ENCODE measurements around the gene TMEM231. TPM values are rescaled to one million over a fixed set of nuclear protein-coding genes. Genes with fewer than 3 reads are reported as not detected.
"Not testable (repeated sequence)": the region's sequence is repeated elsewhere in the genome, so short reads cannot be mapped to it uniquely, and the experiment has no call there.

Gene TMEM231
- total and polyA plus RNA-seq, 9 of the 15 experiments (the other 6 are each of a cell fraction or from before 2014, with no cell fraction given): 1.6 to 27.6 (median 9.1) TPM

GRCh38 chr16:75591927-75592326, 35.9 kb upstream of the TMEM231 start:
- H4K20me1 ChIP-seq (replicated peaks; ENCODE audit: control insufficient read depth, insufficient read depth, low read length); intact Hi-C loops (cut with micrococcal nuclease); H3K36me3 ChIP-seq (ENCODE audit: control insufficient read depth, insufficient read depth, low read length); H3K9ac ChIP-seq (ENCODE audit: insufficient read depth in 1 of 2, low read depth in 2 of 2, low read length in 2 of 2); DNase-seq (ENCODE audit: extremely low read depth in 1 of 4, low spot score in 3 of 4); H3K79me2 ChIP-seq (ENCODE audit: control insufficient read depth, insufficient read depth, low read length); H3K4me2 ChIP-seq (ENCODE audit: insufficient read depth, low read length); H3K27me3 ChIP-seq (ENCODE audit: control insufficient read depth in 2 of 2, insufficient read depth in 2 of 2, low read length in 2 of 2); H3K4me3 ChIP-seq; BruUV-seq (replicated peaks); ATAC-seq; FAIRE-seq; CTCF ChIA-PET (ENCODE audit: low intra/inter-chr PET ratio); in situ Hi-C loops (cut with MboI); H2AFZ ChIP-seq (ENCODE audit: low read depth, low read length); H3K9me1 ChIP-seq (ENCODE audit: control insufficient read depth, insufficient read depth, low read length); H3K27ac ChIP-seq (ENCODE audit: extremely low read depth, low read depth, low read length); H3K9me3 ChIP-seq (replicated peaks; ENCODE audit: control insufficient read depth, insufficient read depth, low read depth, low read length): not testable (repeated sequence)
- H3K4me1 ChIP-seq (replicated peaks in 1 of 2; ENCODE audit: control insufficient read depth in 2 of 2, insufficient read depth in 2 of 2, low read length in 2 of 2): peaks cover 11 to 34% of the 10 kb centered on the region in 2 experiments; a peak in 4 of 5 replicates
- POLR2A ChIA-PET: interaction anchor here (0.6 to 1.4 kb wide), 4 partner anchors 9 to 26 kb away, joined by 3 to 4 read pairs (median 3); partner anchors contain the start of gene GABARAPL2
- WGBS (ENCODE audit: insufficient coverage, low coverage, missing lambda C conversion rate): 74% methylated on average over 7 of the region's 9 CpGs

GRCh38 chr16:75590920-75591843, 35.1 kb upstream of the TMEM231 start:
- peak; percentile 67 for FAIRE-seq
- WGBS (ENCODE audit: insufficient coverage, low coverage, missing lambda C conversion rate): 31% methylated on average over 8 of the region's 8 CpGs
- Histone ChIP-seq H3K9ac (ENCODE audit: insufficient read depth in 1 of 2, low read depth in 2 of 2, low read length in 2 of 2) (peak overlapping the region; percentile 33 to 42; a peak in 3 of 4 replicates), H4K20me1 (replicated peaks; ENCODE audit: control insufficient read depth, insufficient read depth, low read length) (no peaks in the 10 kb centered on the region), H3K4me3 (no peak overlapping the region), H2AFZ (ENCODE audit: low read depth, low read length) (peak overlapping the region; percentile 73), H3K79me2 (ENCODE audit: control insufficient read depth, insufficient read depth, low read length) (no peaks in the 10 kb centered on the region), H3K9me3 (replicated peaks; ENCODE audit: control insufficient read depth, insufficient read depth, low read depth, low read length) (no peaks in the 10 kb centered on the region), H3K4me2 (ENCODE audit: insufficient read depth, low read length) (peak overlapping the region; percentile 64), H3K27ac (ENCODE audit: extremely low read depth, low read depth, low read length) (peak overlapping the region; percentile 60), H3K36me3 (ENCODE audit: control insufficient read depth, insufficient read depth, low read length) (peaks cover 3% of the 10 kb centered on the region; the same call in 1 of the 3 replicates), H3K9me1 (ENCODE audit: control insufficient read depth, insufficient read depth, low read length) (no peaks in the 10 kb centered on the region), H3K4me1 (replicated peaks in 1 of 2; ENCODE audit: control insufficient read depth in 2 of 2, insufficient read depth in 2 of 2, low read length in 2 of 2) (peaks cover 11 to 34% of the 10 kb centered on the region in 2 experiments; a peak in 4 of 5 replicates), H3K27me3 (ENCODE audit: control insufficient read depth in 2 of 2, insufficient read depth in 2 of 2, low read length in 2 of 2) (no peaks in the 10 kb centered on the region)
- peak in 2 of 4 experiments; percentile 57 to 69 for DNase-seq (ENCODE audit: extremely low read depth in 1 of 4, low spot score in 3 of 4)
- ChIA-PET POLR2A (interaction anchor here (0.5 to 1.4 kb wide), 9 partner anchors 10 to 32 kb away, joined by 3 to 9 read pairs (median 4); partner anchors contain the start of genes ADAT1 and GABARAPL2), CTCF (ENCODE audit: low intra/inter-chr PET ratio) (no interaction called here)
- TSS peak; percentile 23 for BruUV-seq (replicated peaks)
- intact Hi-C loops (cut with micrococcal nuclease): no loop called here
- in situ Hi-C loops (cut with MboI): no loop called here
- ATAC-seq: peak; percentile 73
- TF ChIP-seq ZNF24 (IDR thresholded peaks at IDR 0.05) (peak; percentile 82), CXXC5 (CRISPR knock-in tag; IDR thresholded peaks at IDR 0.05) (peak; percentile 28), STAT5A (IDR thresholded peaks at IDR 0.05; ENCODE audit: borderline replicate concordance, low read length) (no peak), FIP1L1 (IDR thresholded peaks at IDR 0.05; ENCODE audit: low read depth, low read length, poor library complexity, severe bottlenecking) (no peak), GTF3C2 (IDR thresholded peaks at IDR 0.05; ENCODE audit: borderline replicate concordance, extremely low read depth, insufficient read length) (no peak), FOXK2 (conservative IDR thresholded peaks at IDR 0.05 in 1 of 2, IDR thresholded peaks at IDR 0.05 in 1 of 2; ENCODE audit: low read depth in 2 of 2) (no peak), FOXJ2 (tag; IDR thresholded peaks at IDR 0.05) (0 out of 2 replicates have a peak, but pooled peaks have one; percentile 24), RCOR1 (IDR thresholded peaks at IDR 0.05; ENCODE audit: borderline replicate concordance in 1 of 2, low read depth in 2 of 2, low read length in 2 of 2) (no peak), SMARCC2 (IDR thresholded peaks at IDR 0.05; ENCODE audit: low read depth) (no peak), RAD21 (CRISPR knock-in tag; conservative IDR thresholded peaks at IDR 0.05 in 1 of 2, IDR thresholded peaks at IDR 0.05 in 1 of 2) (peak; percentile 27 to 52)
